GM18858 (cell line): ENCODE data around the gene FGF12.
A peak's percentile ranks its signal among the peaks of the same experiment; 100 is the strongest.

Experiments used
- ATAC-seq: cut with Tn5 transposase; IDR thresholded peaks from one replicate; pipeline ENCODE4 v1.9.1; 2021; ENCODE audit not compliant: unreplicated experiment

FGF12 gene

GRCh38 chr3:192687488-192688152 lies 39.7 kb downstream of the FGF12 start:
- ATAC-seq = no peak

DNA sequence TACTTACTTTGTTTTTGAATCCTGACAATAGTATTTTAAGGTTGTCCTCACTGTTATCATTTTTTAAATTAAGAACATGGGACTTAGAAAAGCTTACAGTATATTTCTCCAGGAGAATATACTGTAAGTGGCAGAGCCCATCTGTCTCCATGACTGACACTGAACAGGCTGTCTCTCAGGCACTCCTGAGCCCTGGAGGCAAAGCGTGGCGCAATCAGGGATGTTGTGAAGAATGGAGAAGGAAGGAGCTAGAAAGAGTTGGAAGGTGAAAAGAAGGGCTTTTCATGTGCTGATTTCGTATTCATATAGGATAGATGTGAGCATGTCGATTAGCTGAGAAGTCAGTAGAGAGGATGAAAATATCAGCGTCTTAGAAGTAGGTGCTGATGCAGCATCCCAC lies 41.5 kb downstream of the FGF12 start:
- no peak for ATAC-seq

GRCh38 chr3:192684151-192684550 lies 43.2 kb downstream of the FGF12 start:
- ATAC-seq = no peak

DNA sequence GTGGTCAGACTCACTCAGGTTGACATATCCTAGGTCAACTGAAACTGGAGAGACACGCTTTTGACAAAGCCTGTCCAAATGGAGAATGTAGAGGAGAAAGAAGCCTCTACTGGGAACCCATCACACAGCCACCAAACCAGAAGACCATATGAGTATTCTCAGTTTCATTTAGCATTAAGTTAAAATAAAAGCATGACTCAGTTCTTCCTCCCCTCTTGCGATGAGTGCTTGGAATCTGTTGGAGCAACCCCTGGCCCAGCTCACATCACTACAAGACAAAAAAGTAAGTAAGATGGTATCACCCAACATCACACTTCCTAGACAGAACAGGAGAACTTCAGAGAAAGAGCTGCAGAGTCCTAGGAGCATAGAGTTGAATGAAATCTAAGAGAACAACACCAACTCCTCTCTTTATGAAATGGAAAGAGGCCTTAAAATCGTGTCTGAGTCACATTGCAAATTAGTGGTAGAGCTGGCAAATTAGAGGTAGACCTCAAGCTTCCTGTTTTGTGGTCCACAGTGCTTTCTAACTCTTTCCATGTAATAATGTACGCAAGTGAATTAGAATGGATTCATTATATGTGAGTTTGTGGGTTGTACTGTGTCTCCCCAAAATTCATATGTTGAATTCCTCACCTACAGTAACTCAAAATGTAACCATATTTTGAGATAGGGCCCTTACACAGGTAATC lies 51.2 kb downstream of the FGF12 start:
- peak; percentile 74 for ATAC-seq

GRCh38 chr3:192655628-192656027 lies 71.7 kb downstream of the FGF12 start:
- no peak for ATAC-seq

DNA sequence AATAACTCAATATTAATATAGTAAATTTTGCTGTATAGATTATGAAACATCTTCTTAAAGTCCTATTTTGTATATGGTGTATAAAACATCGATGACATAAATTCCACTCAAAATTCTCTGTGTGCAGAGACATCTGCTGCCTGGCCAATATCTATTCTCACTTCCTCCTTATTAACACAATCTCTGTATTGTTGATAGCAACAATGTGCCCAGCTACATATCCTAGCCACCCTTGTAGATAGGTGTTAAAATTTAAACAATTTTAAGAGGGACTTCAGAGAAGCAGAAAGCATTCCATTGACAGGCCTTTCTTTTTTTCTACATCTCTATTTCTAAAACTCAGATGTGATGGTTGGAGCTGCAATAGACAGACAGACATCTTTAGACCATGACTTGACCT lies 72.3 kb downstream of the FGF12 start:
- no peak for ATAC-seq

- ATAC-seq = no peak
Measured at GRCh38 chr3:192653862-192654261, 73.5 kb downstream of the FGF12 start.

- ATAC-seq = no peak
Measured at GRCh38 chr3:192652727-192653126, 74.6 kb downstream of the FGF12 start.

GRCh38 chr3:192651836-192652512 lies 75.4 kb downstream of the FGF12 start:
- no peak for ATAC-seq

DNA sequence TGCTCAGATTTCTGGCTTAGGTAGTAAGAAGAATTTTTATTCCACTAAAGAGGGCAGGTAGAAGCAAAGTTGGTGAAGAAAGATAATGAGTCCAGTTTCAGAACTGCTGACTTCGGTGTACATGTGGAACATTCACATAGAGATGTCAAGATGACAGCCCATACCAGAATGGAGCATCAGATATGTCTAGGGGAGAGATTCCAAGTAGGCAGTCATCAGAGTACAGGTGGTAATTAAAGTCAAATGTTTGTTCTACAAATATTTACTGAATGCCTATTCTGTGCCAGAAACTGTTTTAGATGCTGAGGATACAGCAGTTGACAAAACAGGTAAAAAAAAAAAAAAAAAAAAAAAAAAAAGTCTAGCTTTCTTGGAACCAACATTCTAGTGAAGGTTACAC lies 81.9 kb downstream of the FGF12 start:
- no peak for ATAC-seq

GRCh38 chr3:192642651-192643050 lies 84.7 kb downstream of the FGF12 start:
- no peak for ATAC-seq

- ATAC-seq = no peak
Measured at GRCh38 chr3:192641919-192642318, 85.4 kb downstream of the FGF12 start.

DNA sequence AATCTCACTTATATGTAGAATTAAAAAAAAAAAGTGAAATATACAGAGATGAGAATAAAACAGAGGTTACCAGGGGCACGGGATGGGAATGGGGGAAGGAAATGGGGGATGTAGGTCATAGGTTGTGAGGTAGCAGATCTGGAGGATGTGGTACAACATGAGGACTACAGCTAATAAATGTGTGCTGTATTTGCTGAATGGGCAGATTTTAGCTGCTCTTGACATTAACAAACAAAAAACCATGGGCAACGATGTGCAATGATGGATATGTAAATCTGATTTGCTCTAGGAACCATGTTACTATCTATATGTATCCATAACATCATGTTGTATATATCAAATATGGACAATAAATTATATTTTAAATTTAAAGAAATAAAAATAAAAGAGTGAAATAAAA lies 87.4 kb downstream of the FGF12 start:
- no peak for ATAC-seq

DNA sequence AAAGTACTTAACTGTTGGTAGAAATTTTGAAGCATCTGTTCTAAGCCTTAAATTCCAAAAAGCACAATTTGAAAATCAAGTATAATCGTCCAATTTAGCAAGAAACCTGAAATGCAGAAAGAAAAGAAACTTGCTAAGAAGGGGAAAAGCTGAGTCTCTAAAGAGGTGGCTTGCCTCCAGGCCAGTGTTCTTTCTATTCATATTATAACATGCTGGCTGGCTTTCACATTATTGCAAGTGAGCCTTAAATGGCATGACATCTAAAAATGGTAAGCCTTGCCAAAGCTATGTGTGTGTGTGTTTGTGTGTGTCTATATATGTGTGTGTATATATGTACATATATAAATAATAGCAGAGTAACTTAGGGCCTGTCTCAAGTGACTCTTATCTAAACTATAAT lies 89.5 kb downstream of the FGF12 start:
- no peak for ATAC-seq

DNA sequence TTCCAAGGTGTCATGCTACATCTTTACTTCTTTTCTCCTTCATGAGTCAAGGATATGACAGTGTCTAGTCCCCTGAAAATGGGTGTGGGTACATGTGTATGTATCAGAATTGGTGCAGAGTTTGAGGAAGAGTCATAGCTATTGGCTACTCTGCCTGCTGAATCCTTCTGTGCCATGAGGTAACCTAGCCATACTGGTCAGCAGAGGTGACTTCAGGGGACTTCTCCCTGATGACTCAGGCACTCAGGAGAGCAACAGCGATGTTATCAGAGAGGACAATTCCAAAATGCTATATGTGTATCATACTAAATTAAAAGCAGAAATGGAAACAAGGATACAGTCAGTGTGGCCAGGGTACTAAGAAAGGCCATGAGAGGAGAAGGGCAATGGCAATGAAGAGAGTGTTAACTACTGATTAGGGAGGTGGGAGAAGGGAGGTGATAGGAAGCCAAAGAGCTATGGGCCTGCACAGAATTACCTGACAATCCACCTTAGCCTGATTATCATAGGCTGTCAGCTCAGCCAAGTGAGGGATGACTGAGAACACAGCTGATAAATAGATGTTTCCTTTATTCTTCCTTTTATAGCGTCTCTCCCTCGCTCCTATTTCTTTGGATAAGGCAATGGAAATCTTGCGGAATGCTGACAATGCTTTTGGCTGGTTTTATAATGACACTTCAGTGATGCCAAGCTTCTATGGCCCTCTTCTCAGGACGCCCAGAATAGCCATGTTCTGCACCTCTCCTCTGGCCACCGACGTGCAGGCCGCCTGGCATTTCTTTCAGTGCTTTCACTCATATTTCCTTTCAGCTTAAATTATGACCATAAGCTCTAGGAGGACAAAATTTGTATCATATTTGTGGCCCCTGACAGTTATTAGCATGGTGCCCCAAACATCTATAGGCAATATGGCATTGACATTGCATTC lies 90.6 kb downstream of the FGF12 start:
- no peak for ATAC-seq

- ATAC-seq = no peak
Measured at GRCh38 chr3:192629429-192629828, 97.9 kb downstream of the FGF12 start.

GRCh38 chr3:192621909-192622308 lies 105.4 kb downstream of the FGF12 start:
- no peak for ATAC-seq

GRCh38 chr3:192620275-192620674 lies 107.1 kb downstream of the FGF12 start:
- no peak for ATAC-seq

DNA sequence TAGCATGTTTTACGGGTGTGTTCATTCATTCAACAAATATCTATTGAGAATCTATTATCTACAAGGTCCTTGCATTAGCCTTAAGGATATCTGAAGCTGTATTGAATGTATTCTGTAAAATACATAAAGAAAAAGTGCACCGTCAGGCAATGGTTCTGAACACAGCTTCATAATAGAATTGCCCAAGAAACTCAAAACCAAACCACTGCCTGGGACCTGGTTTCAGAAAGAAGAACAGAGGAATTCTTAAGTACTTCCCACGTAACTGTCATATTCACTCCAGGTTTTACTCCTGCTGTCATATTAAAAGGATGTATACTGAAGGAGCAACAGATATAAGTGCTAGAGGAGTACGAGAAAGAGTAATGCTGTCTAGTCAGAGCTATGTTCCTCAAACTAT lies 115.9 kb downstream of the FGF12 start:
- ATAC-seq = no peak

GRCh38 chr3:192608726-192609600 lies 118.4 kb downstream of the FGF12 start:
- ATAC-seq = no peak
